SK-N-SH treated with all-trans-retinoic acid at 6 μM for 48 hours (cell line): Measurements from ENCODE around the gene PBX1.

Experiments
- ATAC-seq: fragments of 200-7000 bp; cut with Tn5 transposase; 3 replicates; pipeline ENCODE4 v1.9.1; 2020; ENCODE audit warnings: mild to moderate bottlenecking, moderate library complexity
- ARNTL ChIP-seq: fragments of 450-650 bp; formaldehyde crosslinking; IDR thresholded peaks from 2 replicates; pipeline ENCODE4 v1.5.0; 2020; ENCODE audit warnings: low read depth, mild to moderate bottlenecking, moderate library complexity, borderline replicate concordance
- BACH2 ChIP-seq: fragments of 250-450 bp; sonication (Bioruptor Pico); IDR thresholded peaks from 2 replicates; pipeline ENCODE4 v1.9.0; 2021; ENCODE audit warnings: mild to moderate bottlenecking, borderline replicate concordance
- CSDC2 ChIP-seq: fragments of 250-450 bp; sonication (Bioruptor Pico); IDR thresholded peaks from 2 replicates; pipeline ENCODE4 v1.5.0; 2020; ENCODE audit warnings: mild to moderate bottlenecking, moderate library complexity
- ESRRG ChIP-seq: fragments of 250-450 bp; sonication (Bioruptor Pico); IDR thresholded peaks from 2 replicates; pipeline ENCODE4 v1.6.1; 2021; ENCODE audit warnings: mild to moderate bottlenecking
- GLIS3 ChIP-seq: fragments of 250-450 bp; sonication (Bioruptor Pico); IDR thresholded peaks from 2 replicates; pipeline ENCODE4 v1.5.0; 2020; ENCODE audit warnings: mild to moderate bottlenecking, moderate library complexity
- ISL1 ChIP-seq: fragments of 250-450 bp; sonication (Bioruptor Pico); IDR thresholded peaks from 2 replicates; pipeline ENCODE4 v2.1.2; 2022; ENCODE audit warnings: mild to moderate bottlenecking, moderate library complexity
- OSR1 ChIP-seq: fragments of 250-450 bp; sonication (Bioruptor Pico); IDR thresholded peaks from 2 replicates; pipeline ENCODE4 v1.8.0; 2022; ENCODE audit warnings: moderate library complexity, mild to moderate bottlenecking, inconsistent platforms
- PPARA ChIP-seq: fragments of 250-450 bp; sonication (Bioruptor Pico); IDR thresholded peaks from 2 replicates; pipeline ENCODE4 v1.5.0; 2020; ENCODE audit warnings: mild to moderate bottlenecking, borderline replicate concordance
- RARB ChIP-seq: fragments of 250-450 bp; sonication (Bioruptor Pico); IDR thresholded peaks from 2 replicates; pipeline ENCODE4 v1.8.0; 2021; ENCODE audit warnings: mild to moderate bottlenecking, moderate library complexity
- SNAI2 ChIP-seq: fragments of 250-450 bp; sonication (Bioruptor Pico); IDR thresholded peaks from 2 replicates; pipeline ENCODE4 v1.5.0; 2020; ENCODE audit warnings: mild to moderate bottlenecking, moderate library complexity
- TCF4 ChIP-seq: fragments of 250-450 bp; sonication (Bioruptor Pico); IDR thresholded peaks from 2 replicates; pipeline ENCODE4 v1.8.0; 2021; ENCODE audit warnings: mild to moderate bottlenecking, moderate library complexity, borderline replicate concordance
- ZC3H10 ChIP-seq: fragments of 250-450 bp; sonication (Bioruptor Pico); IDR thresholded peaks from 2 replicates; pipeline ENCODE4 v1.5.1; 2021; ENCODE audit warnings: mild to moderate bottlenecking, moderate library complexity
- ZFP3 ChIP-seq: fragments of 250-450 bp; sonication (Bioruptor Pico); IDR thresholded peaks from 2 replicates; pipeline ENCODE4 v1.5.0; 2020; ENCODE audit warnings: mild to moderate bottlenecking, moderate library complexity
- ZFP30 ChIP-seq: fragments of 450-650 bp; formaldehyde crosslinking; IDR thresholded peaks from 2 replicates; pipeline ENCODE4 v1.5.0; 2022; ENCODE audit warnings: mild to moderate bottlenecking, moderate library complexity
- ZNF8 ChIP-seq: fragments of 450-650 bp; formaldehyde crosslinking; IDR thresholded peaks from 2 replicates; pipeline ENCODE4 v1.5.0; 2020; ENCODE audit warnings: mild to moderate bottlenecking, moderate library complexity
- TF ChIP-seq, protein P1 (sequence below): fragments of 250-450 bp; sonication (Bioruptor Pico); IDR thresholded peaks from 2 replicates; pipeline ENCODE4 v1.5.1; 2021; ENCODE audit warnings: mild to moderate bottlenecking, moderate library complexity
- TF ChIP-seq, protein P2 (sequence below): fragments of 250-450 bp; sonication (Bioruptor Pico); IDR thresholded peaks from 2 replicates; pipeline ENCODE4 v1.8.0; 2020; ENCODE audit warnings: mild to moderate bottlenecking, moderate library complexity, borderline replicate concordance
- TF ChIP-seq, protein P3 (sequence below): fragments of 250-450 bp; sonication (Bioruptor Pico); IDR thresholded peaks from 2 replicates; pipeline ENCODE4 v1.8.0; 2021; ENCODE audit warnings: low read depth, mild to moderate bottlenecking, moderate library complexity, borderline replicate concordance
- TF ChIP-seq, protein P4 (sequence below): fragments of 250-450 bp; sonication (Bioruptor Pico); IDR thresholded peaks from 2 replicates; pipeline ENCODE4 v1.5.0; 2020; ENCODE audit warnings: mild to moderate bottlenecking, moderate library complexity
- TF ChIP-seq, protein P5 (sequence below): fragments of 250-450 bp; sonication (Bioruptor Pico); IDR thresholded peaks from 2 replicates; pipeline ENCODE4 v1.5.1; 2020; ENCODE audit warnings: low read depth, mild to moderate bottlenecking, moderate library complexity

Gene PBX1

DNA sequence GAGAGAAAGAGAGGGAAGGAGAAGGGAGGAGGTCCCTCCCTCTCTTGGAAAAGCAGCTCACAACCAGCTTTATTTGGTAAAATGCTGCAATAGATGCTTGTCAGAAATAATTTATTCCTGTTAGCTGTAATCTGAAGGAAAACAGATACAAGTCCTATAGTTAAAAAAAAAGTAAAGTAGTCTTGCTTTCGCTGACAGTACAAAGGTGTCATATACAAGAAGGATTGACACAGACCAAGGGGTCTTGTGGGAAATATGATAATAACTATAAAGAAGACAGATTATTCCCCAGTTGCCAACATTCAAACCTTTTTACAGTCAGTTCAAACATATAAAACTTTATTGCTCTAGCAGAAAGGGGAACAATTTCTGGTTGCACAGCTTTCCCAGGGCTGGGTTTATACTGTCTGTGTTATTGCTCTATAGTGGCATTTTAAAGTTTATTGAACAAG, 145.0 kb downstream of the PBX1 start:
- ATAC-seq, result no peak; the same call in 2 of the 3 replicates

DNA sequence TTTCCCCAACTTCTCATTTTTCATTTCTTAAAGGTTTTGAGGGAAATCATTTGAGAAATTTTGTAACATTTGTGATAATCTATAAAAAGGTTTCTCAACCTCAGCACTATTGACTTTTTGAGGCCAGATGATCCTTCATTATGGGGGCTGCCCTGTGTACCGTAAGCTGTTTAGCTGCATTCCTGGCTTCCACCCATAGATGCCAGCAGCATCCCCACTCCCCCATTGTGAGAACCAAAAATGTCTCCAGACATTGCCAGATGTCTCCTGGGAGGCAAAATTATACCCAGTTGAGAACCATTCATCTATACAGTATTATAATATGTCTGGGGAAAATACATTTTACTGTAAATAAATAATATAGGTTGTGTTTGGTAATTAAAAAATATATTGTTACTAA, 146.0 kb downstream of the PBX1 start:
- ATAC-seq, result no peak
- no peak for TF ChIP-seq ARNTL
- no peak for TF ChIP-seq ISL1 (CRISPR knock-in tag)
- TF ChIP-seq PPARA, result no peak
- no peak for TF ChIP-seq TCF4 (CRISPR knock-in tag)
- TF ChIP-seq, protein P1, sequence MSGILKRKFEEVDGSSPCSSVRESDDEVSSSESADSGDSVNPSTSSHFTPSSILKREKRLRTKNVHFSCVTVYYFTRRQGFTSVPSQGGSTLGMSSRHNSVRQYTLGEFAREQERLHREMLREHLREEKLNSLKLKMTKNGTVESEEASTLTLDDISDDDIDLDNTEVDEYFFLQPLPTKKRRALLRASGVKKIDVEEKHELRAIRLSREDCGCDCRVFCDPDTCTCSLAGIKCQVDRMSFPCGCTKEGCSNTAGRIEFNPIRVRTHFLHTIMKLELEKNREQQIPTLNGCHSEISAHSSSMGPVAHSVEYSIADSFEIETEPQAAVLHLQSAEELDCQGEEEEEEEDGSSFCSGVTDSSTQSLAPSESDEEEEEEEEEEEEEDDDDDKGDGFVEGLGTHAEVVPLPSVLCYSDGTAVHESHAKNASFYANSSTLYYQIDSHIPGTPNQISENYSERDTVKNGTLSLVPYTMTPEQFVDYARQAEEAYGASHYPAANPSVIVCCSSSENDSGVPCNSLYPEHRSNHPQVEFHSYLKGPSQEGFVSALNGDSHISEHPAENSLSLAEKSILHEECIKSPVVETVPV (CRISPR knock-in tag), result no peak
- TF ChIP-seq, protein P2, sequence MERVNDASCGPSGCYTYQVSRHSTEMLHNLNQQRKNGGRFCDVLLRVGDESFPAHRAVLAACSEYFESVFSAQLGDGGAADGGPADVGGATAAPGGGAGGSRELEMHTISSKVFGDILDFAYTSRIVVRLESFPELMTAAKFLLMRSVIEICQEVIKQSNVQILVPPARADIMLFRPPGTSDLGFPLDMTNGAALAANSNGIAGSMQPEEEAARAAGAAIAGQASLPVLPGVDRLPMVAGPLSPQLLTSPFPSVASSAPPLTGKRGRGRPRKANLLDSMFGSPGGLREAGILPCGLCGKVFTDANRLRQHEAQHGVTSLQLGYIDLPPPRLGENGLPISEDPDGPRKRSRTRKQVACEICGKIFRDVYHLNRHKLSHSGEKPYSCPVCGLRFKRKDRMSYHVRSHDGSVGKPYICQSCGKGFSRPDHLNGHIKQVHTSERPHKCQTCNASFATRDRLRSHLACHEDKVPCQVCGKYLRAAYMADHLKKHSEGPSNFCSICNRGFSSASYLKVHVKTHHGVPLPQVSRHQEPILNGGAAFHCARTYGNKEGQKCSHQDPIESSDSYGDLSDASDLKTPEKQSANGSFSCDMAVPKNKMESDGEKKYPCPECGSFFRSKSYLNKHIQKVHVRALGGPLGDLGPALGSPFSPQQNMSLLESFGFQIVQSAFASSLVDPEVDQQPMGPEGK (CRISPR knock-in tag), result no peak
- no peak for TF ChIP-seq ZFP30 (CRISPR knock-in tag)
- no peak for TF ChIP-seq ZFP3
- TF ChIP-seq OSR1 (CRISPR knock-in tag), result no peak
- no peak for TF ChIP-seq ZNF8
- no peak for TF ChIP-seq RARB (CRISPR knock-in tag)
- no peak for TF ChIP-seq GLIS3 (CRISPR knock-in tag)
- no peak for TF ChIP-seq CSDC2 (CRISPR knock-in tag)
- TF ChIP-seq SNAI2 (CRISPR knock-in tag), result no peak
- TF ChIP-seq, protein P3, sequence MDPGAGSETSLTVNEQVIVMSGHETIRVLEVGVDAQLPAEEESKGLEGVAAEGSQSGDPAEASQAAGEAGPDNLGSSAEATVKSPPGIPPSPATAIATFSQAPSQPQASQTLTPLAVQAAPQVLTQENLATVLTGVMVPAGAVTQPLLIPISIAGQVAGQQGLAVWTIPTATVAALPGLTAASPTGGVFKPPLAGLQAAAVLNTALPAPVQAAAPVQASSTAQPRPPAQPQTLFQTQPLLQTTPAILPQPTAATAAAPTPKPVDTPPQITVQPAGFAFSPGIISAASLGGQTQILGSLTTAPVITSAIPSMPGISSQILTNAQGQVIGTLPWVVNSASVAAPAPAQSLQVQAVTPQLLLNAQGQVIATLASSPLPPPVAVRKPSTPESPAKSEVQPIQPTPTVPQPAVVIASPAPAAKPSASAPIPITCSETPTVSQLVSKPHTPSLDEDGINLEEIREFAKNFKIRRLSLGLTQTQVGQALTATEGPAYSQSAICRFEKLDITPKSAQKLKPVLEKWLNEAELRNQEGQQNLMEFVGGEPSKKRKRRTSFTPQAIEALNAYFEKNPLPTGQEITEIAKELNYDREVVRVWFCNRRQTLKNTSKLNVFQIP (CRISPR knock-in tag), result no peak
- TF ChIP-seq, protein P4, sequence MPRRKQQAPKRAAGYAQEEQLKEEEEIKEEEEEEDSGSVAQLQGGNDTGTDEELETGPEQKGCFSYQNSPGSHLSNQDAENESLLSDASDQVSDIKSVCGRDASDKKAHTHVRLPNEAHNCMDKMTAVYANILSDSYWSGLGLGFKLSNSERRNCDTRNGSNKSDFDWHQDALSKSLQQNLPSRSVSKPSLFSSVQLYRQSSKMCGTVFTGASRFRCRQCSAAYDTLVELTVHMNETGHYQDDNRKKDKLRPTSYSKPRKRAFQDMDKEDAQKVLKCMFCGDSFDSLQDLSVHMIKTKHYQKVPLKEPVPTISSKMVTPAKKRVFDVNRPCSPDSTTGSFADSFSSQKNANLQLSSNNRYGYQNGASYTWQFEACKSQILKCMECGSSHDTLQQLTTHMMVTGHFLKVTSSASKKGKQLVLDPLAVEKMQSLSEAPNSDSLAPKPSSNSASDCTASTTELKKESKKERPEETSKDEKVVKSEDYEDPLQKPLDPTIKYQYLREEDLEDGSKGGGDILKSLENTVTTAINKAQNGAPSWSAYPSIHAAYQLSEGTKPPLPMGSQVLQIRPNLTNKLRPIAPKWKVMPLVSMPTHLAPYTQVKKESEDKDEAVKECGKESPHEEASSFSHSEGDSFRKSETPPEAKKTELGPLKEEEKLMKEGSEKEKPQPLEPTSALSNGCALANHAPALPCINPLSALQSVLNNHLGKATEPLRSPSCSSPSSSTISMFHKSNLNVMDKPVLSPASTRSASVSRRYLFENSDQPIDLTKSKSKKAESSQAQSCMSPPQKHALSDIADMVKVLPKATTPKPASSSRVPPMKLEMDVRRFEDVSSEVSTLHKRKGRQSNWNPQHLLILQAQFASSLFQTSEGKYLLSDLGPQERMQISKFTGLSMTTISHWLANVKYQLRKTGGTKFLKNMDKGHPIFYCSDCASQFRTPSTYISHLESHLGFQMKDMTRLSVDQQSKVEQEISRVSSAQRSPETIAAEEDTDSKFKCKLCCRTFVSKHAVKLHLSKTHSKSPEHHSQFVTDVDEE (CRISPR knock-in tag), result no peak
- TF ChIP-seq ZC3H10 (CRISPR knock-in tag), result no peak
- TF ChIP-seq ESRRG (CRISPR knock-in tag), result no peak

More for the DNA sequence above, 145.0 kb downstream of the PBX1 start:
- TF ChIP-seq RARB (CRISPR knock-in tag) (0 out of 2 replicates have a peak, but pooled peaks have one; percentile 28), ZNF8 (no peak)

DNA sequence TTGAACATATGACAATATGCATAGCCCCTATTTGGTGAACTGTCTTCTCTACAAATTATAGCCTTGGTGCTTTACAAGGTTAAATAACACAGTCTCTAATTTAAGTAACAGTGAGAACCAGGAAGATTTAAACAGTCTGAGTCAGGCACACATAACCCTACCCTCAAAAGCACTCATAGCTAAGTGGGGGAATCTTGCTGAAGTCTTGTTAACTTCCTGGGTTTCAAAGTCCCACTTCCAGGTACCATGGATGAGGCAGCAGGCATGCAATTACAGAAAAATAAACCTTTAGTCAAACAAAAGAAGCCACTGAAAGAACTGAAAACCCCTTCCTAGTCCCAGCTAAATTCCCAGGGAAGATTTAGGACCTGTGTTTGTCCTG, 147.6 kb downstream of the PBX1 start:
- TF ChIP-seq, protein P5, sequence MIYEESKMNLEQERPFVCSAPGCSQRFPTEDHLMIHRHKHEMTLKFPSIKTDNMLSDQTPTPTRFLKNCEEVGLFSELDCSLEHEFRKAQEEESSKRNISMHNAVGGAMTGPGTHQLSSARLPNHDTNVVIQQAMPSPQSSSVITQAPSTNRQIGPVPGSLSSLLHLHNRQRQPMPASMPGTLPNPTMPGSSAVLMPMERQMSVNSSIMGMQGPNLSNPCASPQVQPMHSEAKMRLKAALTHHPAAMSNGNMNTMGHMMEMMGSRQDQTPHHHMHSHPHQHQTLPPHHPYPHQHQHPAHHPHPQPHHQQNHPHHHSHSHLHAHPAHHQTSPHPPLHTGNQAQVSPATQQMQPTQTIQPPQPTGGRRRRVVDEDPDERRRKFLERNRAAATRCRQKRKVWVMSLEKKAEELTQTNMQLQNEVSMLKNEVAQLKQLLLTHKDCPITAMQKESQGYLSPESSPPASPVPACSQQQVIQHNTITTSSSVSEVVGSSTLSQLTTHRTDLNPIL (CRISPR knock-in tag), result no peak
- TF ChIP-seq, protein P3 (CRISPR knock-in tag), result no peak
- no peak for TF ChIP-seq ZC3H10 (CRISPR knock-in tag)
- TF ChIP-seq SNAI2 (CRISPR knock-in tag), result no peak
- no peak for TF ChIP-seq BACH2 (CRISPR knock-in tag)
- TF ChIP-seq GLIS3 (CRISPR knock-in tag), result no peak
- no peak for TF ChIP-seq ZNF8
- peak; percentile 21 for ATAC-seq
